ENCODE measurements around the gene UBE2O. TPM values are rescaled to one million over a fixed set of nuclear protein-coding genes. Genes with fewer than 3 reads are reported as not detected.

The UBE2O gene
- polyA plus RNA-seq, 4 donors: 20.9 to 30.0 (median 28.9) TPM

DNA sequence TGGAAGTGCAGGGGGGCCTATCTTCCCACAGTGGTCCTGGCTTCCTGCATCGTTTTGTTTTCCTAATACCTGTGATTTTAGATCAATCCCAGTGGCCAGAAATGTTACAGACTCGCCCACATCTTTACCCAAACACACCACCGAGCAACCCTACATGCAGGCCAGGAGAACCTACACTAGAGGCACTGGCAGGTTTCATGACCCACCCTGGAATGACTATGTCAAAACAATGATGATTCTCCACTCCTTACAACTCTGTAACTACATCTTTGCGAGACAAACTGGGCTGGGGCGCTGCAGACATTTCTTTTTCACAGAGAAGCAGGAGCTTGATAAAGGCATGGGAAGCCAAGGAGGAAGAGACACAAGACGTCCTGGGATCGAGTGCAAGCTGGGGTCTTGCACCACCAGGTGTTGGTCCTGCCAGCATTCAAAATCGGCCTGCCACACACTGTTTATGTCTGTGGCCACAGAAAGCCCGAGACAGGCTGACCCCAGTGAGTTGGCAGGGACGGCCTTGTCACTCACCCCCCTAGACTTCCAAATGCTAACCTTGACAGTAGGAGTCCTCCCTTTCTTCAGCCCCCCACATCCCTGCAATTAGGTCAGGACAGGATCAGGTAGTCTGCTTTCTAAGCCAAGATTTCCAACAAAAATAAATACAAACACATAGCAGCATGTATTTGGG is 32.5 kb downstream of the UBE2O start:
- no peak for DNase-seq (ENCODE audit: low read depth in 4 of 4, low spot score in 2 of 4)

DNA sequence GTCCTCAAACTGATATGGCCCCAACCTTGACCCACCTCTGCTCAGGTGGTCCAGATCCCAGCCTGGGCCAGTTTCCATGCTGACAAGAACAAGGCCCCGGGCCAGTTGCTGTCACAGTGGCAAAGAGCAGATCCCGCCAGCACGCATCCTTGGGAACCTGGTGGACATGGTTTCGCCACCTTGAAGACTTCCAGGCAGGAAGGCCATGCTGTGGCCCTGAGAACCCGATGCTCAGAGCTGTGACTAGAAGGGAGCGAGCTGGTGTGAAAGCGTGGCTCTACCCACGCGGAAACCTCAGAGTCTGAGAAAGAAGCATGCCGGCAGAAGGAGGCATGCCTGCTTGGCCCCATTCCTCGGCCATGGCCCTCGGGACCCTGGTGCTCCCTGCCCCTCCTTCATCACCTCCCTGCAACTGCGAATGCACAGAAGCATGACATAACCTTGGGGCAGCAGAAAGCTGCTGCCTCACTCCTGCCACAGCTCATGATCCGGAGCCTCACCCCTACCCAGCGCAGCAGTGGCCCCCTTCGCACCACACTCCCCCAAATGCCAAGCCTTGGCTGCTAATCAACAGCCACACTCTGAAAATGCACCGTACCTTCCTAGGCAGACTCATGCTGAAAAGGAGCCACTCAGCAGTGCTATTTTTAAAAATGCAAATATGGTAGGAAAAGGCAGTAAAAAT is 33.2 kb downstream of the UBE2O start:
- DNase-seq (ENCODE audit: low read depth in 4 of 4, low spot score in 2 of 4): no peak

DNA sequence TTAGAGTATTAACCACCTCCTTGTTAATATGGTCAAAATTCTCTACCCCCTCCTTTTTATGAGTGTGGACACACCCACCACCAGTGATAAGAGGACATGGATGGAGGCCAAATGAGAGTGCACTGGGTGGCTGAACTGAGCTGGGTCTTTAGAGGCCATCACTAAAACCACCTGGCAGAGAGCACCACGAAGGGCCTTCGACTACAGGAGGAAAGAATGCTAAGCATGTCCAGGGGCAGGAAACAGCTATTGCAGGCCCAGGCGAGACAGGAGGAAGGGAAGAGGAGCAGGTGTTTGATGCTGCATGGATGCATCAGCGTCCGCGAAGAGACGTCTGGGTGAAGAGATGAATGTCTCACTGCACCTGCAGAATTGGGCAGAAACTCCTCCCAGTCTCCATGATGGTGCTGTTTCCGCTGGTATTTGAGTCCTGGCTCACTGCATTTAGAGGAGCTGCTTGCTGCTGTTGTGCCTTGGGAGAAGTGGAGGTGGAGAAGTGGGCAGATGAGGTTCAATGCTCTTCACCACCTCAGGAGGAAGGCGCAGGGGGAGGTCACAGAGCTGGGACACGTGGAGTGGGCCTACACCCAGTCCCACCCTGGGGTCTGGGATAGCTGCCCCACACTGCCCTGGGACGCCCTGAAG is 35.3 kb downstream of the UBE2O start:
- DNase-seq (ENCODE audit: low read depth in 4 of 4, low spot score in 2 of 4): no peak

DNA sequence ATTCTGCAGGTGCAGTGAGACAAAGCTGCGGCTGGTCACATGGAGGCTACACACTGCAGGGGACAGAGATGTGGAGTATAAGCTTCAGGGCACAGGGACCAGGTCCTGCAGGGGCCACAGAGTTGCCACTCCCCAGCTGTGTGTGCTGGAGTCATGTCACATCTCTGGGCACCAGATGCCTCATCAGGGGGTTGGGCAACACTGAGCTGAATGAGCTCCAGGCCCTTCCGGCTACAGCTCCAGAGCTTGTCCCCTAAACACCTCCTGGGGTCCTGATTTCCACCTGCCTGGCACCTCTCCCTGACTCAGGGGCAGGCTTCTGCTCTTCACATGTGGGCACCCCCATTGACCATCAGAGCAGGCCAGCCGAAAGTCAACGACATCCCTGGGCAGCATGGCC is 36.1 kb downstream of the UBE2O start:
- no peak for DNase-seq (ENCODE audit: low read depth in 4 of 4, low spot score in 2 of 4)

DNA sequence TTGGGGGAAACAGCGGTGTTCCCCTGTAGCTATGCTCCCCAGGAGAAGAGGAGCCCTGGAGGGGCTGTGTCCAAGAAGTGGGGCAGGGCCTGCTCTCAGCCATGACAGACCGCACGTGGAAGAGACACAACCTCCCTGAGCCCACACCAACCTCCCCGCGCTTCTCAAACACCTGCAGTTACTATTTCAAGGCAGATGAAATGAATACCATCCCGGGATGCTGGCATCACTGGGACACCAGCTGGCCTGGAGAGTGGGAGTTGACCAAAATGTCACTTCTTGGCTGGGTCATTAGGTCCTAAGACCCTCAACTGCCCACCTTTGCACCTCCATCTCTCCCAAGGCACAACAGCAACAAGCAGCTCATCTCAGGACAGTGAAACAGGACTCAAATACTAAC is 36.5 kb downstream of the UBE2O start:
- no peak for DNase-seq (ENCODE audit: low read depth in 4 of 4, low spot score in 2 of 4)

DNA sequence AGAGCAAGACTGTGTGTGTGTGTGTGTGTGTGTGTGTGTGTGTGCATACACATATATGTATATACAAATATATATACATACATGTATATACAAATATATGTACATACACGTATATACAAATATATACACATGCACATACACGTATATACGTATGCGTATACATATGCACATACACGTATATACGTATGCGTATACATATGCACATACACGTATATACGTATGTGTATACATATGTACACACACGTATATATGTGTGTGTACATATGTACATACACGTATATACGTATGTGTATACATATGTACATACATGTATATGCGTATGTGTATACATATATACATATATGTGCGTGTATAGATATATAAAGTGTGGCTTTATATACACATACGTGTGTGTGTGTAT is 37.2 kb downstream of the UBE2O start:
- DNase-seq (ENCODE audit: low read depth in 4 of 4, low spot score in 2 of 4): no peak

DNA sequence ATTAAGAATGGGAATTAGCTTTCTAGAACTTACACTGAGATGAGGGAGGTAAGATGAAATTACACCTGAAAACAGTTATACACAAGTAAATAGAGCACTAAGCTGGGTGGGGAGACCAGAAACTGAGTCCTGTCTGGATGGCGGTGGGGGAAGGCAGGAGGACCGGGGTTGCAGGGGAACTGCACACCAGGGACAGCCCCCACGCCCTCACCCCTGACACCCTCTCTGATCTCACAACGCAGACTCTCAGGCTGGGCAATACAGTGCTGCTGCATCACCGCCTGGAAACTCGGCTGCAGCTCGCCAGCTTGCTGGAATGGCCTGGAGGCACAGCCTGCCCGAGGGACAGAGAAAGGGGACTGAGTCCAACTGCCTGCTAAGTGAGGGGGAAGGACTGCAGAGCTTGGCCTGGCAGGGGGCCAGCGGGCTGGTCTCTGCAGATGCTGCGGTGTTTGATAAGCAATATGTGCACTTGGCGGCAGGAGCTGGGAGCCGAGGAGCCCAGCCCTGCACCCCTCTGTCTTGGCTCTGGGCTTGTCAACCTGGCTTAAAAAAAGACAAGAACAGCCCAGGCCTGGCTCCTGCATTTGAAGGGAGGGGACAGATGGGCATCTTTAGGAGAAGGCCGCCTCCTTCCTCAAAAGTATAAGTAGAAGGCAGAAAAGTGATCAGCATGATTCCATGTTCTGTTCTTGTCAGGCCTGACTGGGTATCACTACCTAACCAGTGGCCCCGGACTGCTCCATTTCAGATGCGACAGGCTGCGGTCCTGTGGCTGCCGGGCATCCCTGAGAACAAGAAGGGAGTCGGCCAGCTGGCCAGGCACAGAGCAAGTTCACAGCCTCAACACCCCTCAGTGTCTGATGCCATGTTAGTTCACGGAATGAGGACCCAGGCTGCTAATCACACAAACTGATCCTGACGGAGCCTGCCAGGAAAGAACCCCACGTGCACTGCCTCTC is 38.3 kb downstream of the UBE2O start:
- DNase-seq (ENCODE audit: low read depth in 4 of 4, low spot score in 2 of 4): no peak

DNA sequence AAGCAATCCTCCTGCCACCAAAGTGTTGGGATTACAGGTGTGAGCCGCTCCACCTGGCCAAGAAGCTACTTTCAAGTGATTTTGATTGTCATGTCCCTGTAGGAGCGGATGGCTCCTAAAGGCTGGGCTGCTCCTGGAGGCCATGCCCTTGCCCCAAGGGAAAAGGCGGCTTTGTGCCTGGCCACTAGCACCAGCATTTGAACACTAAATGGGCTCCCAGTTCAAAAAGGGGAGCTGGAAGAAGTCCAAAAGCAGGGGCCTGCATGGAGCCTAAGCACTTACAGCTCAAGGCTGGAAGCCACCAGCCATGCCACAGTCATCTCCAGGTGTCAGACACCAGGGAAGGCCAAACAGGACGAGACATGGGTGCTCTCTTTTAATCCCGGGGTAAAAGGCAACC is 41.7 kb downstream of the UBE2O start:
- DNase-seq (ENCODE audit: low read depth in 4 of 4, low spot score in 2 of 4): no peak

DNA sequence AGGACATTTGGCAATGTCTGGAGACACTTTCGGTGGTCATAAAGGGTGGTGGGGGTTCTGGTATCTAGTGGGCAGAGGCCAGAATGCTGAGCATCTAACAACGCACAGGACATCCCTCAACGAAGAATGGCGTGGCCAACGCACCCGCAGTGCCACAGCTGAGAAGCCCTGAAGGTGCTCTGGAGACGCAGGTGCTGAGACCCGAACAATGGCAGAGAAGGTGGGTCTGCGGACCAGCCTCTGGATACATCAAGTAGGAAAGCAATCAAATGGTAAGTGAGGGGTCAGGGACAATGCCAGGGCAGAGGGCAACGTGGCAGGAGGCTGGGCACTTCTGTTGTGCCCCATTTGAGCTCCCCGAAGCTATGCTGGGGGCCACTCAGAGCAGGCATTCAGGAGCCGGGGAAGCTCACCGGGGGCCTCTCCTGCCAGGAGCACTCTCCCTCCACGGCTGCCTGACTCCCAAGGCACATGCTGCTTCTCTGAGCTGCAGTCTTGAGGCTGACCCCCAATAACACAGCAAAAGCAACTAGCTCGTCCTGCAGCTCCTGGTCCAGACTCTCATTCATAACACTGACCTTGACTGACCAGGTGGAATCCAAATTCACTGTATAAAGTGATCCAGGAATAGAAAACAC is 42.5 kb downstream of the UBE2O start:
- no peak for DNase-seq (ENCODE audit: low read depth in 4 of 4, low spot score in 2 of 4)

DNA sequence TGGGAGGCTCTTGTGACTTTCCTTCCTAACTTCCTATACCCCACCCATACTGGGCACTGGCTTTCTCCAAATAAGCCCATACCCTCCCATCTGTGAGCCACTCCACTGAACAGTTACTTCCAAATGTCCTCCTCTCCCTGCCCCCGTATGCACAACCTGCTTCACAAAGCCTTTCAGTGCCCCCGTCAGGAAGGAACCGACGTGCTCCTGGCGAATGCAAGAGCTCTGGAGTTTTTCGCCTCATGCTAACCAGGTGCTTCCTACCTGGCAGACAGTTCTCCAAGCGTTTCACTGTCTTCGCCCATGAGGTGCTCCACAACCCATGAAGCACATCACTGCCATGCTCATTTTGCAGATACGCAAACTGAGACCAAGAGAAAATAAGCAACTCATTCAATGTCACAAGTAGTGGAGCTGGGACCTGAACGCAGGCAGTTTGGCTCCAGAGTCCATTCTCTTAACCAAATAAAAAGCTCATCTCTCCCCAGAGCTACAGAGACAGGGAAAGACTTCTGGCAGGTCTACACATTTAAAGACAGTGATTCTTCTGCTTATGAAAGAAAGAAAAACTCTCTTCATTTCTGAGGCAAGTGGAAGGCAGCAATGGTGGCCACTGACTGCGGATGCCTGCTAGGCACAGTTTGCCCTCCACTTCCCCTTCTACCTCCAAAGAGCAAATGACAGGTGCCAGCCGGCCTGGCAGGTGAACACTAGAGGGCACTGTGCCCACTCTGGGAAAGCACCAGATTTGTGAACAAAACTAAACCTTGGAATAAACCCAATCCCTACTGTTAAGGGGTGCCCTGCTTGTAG is 44.7 kb downstream of the UBE2O start:
- no peak for DNase-seq (ENCODE audit: low read depth in 4 of 4, low spot score in 2 of 4)

DNA sequence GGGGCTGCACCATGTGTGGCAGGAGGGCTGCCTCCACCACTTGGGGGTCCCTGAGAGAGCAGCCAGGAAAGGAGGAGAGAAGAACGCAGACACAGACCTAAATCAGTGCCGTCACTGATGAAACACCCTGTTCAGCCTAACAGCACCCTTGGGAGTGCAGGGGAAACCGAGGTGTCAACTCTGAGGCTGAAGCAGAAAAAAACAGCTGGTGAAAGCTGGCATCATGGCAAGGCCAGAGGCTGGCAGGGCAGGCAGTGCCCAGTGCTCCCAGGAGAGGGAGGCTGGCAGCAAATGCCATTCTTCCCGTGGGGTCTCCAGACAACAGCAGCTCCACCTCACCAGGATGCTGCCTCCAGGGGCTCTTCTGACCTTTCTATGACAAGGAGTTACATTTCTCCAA is 45.4 kb downstream of the UBE2O start:
- DNase-seq (ENCODE audit: low read depth in 4 of 4, low spot score in 2 of 4): no peak

DNA sequence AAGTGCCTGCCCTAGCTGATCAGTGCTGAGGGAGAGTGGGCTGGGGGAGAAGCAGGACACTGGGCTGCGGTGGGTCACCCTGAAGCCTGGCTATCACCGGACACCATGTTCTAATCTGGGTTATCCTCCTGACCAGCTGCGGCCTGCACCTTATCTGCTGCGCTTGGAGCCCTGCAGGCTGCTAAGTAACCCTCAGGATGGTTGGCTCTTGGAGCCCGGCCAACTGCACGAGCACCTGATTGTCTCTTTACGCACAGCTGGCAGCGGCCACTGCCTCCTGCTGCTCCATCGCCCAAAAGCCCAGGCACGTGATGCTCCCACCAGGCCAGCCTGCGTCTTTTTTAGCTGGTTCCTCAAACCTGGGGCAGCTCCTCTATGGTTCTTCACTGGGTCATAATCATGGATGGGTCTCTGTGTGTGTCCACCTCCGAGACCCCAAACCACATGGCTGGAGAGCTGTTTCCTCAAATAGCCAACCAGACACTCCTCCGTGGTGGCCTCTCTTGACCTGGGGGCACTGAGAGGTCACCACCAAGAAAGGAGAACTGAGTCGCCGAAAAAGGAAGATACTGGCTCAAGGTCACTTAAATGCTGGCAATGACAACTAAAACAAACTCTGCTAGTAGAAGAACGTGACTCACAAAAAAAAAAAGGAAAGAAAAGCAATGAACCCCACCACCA is 46.8 kb downstream of the UBE2O start:
- DNase-seq (ENCODE audit: low read depth in 4 of 4, low spot score in 2 of 4): no peak

DNA sequence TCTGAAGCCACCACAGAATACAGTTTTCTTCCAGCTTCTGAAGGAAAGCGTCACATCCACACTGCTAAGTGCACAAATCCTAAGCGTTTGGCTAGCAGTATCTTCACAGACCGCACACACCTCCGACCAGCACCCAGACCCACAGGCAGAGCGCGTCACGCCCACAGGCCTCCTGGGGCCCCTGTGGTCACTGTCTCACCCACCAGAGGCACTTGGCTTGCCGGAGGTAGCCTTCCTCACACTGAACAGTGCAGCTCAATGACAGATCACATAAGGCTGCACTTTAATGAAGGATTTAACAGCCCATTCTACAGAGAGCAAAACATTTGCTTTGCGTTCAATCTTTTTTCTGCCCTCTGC is 47.4 kb downstream of the UBE2O start:
- no peak for DNase-seq (ENCODE audit: low read depth in 4 of 4, low spot score in 2 of 4)

DNA sequence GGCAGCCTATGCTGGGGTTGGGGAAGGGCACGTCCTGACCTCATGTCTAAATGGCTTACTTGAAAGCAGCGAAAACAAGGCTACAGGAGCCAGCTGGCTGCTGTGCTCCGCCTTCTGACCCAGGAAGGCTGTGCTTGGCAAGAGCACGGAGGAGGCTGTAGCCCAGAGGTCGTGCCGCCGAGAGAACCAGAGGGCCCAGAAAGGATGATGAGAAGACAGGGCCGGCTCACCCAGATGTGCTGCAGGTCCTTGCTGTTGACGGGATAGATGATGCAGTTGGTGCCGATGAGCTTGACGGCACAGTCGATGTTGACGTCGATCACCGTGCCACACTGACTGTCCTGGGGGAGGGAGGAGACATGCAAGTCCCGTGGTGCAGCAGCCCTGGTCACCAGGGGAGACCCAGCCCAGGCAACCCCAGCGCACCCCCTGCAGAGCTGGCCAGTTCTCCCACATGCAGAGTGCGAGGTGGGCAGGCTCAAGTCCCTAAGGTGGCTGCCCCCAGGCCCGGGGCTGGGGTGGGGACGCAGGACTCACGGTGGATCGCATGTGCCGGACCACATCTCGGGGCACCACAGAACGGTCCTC is 47.9 kb downstream of the UBE2O start:
- no peak for DNase-seq (ENCODE audit: low read depth in 4 of 4, low spot score in 2 of 4)

DNA sequence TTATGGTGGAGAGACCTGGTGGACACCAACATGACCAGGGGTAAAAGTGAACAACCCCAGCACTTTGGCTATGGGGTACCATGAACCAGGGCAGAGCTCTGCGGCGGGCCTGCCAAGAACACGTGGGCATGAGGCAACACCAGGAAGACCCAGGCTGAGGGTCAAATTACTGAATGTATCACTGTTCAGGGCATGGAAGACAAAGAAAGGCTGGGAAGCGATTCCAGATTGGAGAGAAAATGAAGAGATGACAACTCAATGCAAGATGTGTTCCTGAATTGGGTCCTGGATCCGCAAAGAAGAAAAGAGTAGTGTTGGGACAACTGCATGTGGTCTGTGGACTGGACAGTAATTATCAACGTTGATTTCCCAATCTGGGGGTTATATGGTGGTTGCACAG is 48.7 kb downstream of the UBE2O start:
- DNase-seq (ENCODE audit: low read depth in 4 of 4, low spot score in 2 of 4): no peak

DNA sequence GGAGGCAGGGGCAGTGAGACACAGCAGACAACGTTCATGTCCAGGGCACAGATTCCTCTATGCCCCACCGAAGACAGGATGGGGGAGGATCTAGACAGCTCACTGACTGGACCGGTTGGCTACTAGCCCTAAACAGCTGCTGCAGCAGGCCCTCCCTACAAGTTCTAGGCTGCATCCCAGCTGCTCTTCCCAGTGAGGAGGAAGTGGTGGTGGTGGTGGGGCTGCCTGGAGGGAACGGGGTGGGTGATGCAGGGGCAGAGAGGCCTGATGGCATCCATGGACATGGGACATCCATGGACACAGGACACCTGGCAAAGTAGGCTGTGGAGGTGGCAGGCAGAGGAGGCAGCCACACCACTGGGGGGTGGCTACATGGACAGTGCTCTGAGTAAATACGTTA is 50.2 kb downstream of the UBE2O start:
- no peak for DNase-seq (ENCODE audit: low read depth in 4 of 4, low spot score in 2 of 4)

DNA sequence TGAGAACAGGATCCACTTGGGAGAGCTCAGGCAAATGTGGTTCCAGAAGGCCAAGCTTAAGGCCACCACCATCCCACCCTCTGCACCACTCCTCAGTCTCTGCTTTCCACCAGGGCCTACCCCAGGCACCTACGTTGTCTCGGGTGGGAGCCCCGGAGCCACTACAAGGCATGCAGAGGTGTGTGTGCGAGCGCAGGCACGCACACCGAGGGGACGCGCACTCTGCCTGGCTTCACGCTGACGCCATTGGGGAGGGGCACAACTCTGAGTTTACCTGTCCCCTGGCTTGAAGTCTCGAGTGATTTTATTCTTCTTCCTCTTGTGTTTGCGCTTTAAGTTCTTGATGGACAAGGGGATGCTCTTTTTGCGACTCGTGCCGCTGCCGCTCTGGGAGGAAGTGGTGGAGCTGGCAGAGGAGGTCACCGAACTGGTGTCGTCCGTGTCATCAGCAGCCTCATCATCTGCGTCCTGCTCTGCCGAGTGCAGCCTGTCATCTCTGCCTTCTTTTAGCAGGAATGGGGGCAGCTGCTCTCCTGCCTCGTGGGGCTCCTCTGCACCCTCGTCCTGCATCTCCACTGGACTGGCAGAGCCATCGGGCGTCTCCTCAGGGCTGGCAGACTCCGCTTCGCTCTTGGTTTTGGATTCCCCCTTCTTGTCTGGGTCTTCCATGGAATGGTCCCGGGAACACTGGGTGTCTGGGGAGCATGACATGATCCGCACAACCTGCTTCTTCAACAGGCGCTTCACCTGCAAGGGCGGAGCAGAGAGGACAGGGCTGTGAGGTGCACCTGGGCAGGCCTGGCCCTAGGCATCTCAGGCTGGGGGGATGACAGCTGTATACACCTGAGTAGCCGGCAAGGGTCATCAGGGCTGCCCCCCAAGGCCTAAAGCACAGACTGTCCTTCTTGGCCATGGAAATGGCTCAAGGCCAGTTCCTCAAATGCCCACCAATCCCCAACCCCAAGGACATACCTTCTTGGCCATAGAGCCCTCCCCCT is 53.5 kb downstream of the UBE2O start:
- no peak for DNase-seq (ENCODE audit: low read depth in 4 of 4, low spot score in 2 of 4)
